Transverse colon (tissue), 4 donors: ENCODE data around the gene EIF2AK3. TPM values are rescaled to one million over a fixed set of nuclear protein-coding genes. Genes with fewer than 3 reads are reported as not detected.
A peak's percentile ranks its signal among the peaks of the same experiment; 100 is the strongest.
"Not testable (repeated sequence)": the region's sequence is repeated elsewhere in the genome, so short reads cannot be mapped to it uniquely, and the experiment has no call there.

ENCODE experiments used
- DNase-seq: peaks from one replicate; pipeline ENCODE4 v3.0.0-alpha.2; 2019
- H3K27ac ChIP-seq, 4 donors: fragments of 200-600 bp; sonication (generic); 2 replicates each; pipeline ENCODE4 v1.5.1; 2016 to 2018; ENCODE audit warnings: inconsistent platforms in 4 of 4
- H3K27me3 ChIP-seq: fragments of 200-600 bp; sonication (generic); 2 replicates; pipeline ENCODE4 v1.5.1; 2017; ENCODE audit warnings: inconsistent platforms
- H3K36me3 ChIP-seq, 4 donors: fragments of 200-600 bp; sonication (generic); 2 replicates each; pipeline ENCODE4 v1.5.1; 2017 to 2019; ENCODE audit warnings: inconsistent platforms in 4 of 4
- H3K4me1 ChIP-seq, 4 donors: fragments of 200-600 bp; sonication (generic); 2 replicates each; pipeline ENCODE4 v1.5.1; 2017 to 2020; ENCODE audit warnings: inconsistent platforms in 4 of 4
- H3K4me3 ChIP-seq, 4 donors: fragments of 200-600 bp; sonication (generic); 1 replicate in 1 of 4; 2 replicates in 3 of 4; pipeline versions ENCODE4 v1.5.1 to v1.6.1; 2017 to 2019; ENCODE audit warnings: inconsistent platforms in 4 of 4
- H3K9me3 ChIP-seq, 2 donors: fragments of 200-600 bp; sonication (generic); 2 replicates each; pipeline ENCODE4 v1.5.1; 2017 to 2019; ENCODE audit warnings: inconsistent platforms in 2 of 2
- CTCF ChIP-seq, 5 experiments: fragments of 200-600 bp in 3 of 5; fragments of 450-650 bp in 2 of 5; sonication (generic) in 3 of 5; IDR thresholded peaks; 1 replicate in 2 of 5; 2 replicates in 3 of 5; pipeline ENCODE4 v1.5.1; 2016 to 2017; ENCODE audit warnings: antibody characterized with exemption in 5 of 5, inconsistent platforms in 3 of 5, mild to moderate bottlenecking in 2 of 5, moderate library complexity in 1 of 5
- EP300 ChIP-seq: sonication (generic); formaldehyde crosslinking; IDR thresholded peaks from one replicate; pipeline ENCODE4 v1.6.1; 2017; ENCODE audit warnings: antibody characterized with exemption, low read depth
- POLR2A ChIP-seq: fragments of 450-650 bp; IDR thresholded peaks from one replicate; pipeline ENCODE4 v1.6.1; 2016; ENCODE audit warnings: antibody characterized with exemption, mild to moderate bottlenecking, moderate library complexity
- POLR2AphosphoS5 ChIP-seq, 3 donors: sonication (generic); formaldehyde crosslinking; IDR thresholded peaks; one replicate each; pipeline ENCODE4 v1.6.1; 2016; ENCODE audit warnings: antibody characterized with exemption in 3 of 3
- whole genome bisulfite sequencing, 2 donors: methylation state at CpG; one replicate each; pipeline ENCODE4 v1.1.5; 2018; ENCODE audit warnings: low coverage in 1 of 2; 5-methylcytosine and 5-hydroxymethylcytosine counted together
- in situ Hi-C, 4 donors: fragments of 200-750 bp; cut with MboI; loops; one replicate each; pipeline versions ENCODE4 v1.15.0 to v1.15.1; 2017; ENCODE audit warnings: low sequenced_read_pairs in 3 of 4, low pct_ligation_motif_present in 1 of 4, low pct_unique_long_range_greater_than_20kb in 1 of 4
- intact Hi-C: fragments of 100-400 bp; cut with DNase I; formaldehyde crosslinking; loops from one replicate; pipeline ENCODE4 v1.15.1; 2023; ENCODE audit warnings: low total_unique reads
- total RNA-seq, 4 donors: library from RNA; depleted of rRNA; stranded (reverse); fragments of >200 nt; gene quantifications; one replicate each; pipeline ENCODE4 v1.1.0, GENCODE V29; 2016

The EIF2AK3 gene
- total RNA-seq, 4 donors from 2014 or later: 19.5 to 44.8 (median 32.9) TPM

GRCh38 chr2:88557290-88557689 is 70.0 kb downstream of the EIF2AK3 start:
- 88 to 96% methylated on average over 1 of the region's 1 CpG for WGBS, 2 donors
- Histone ChIP-seq H3K9me3 (no peaks in the 10 kb centered on the region), H3K27me3 (no peaks in the 10 kb centered on the region), H3K4me1 (no peaks in the 10 kb centered on the region), H3K4me3 (no peak overlapping the region), H3K36me3 (peaks cover 0 to 24% (median 6%) of the 10 kb centered on the region in 4 donors), H3K27ac (no peak overlapping the region)
- peak; percentile 12 for DNase-seq
- intact Hi-C loops: no loop called here
- no peak for TF ChIP-seq POLR2AphosphoS5 (IDR thresholded peaks at IDR 0.05)
- no peak for TF ChIP-seq POLR2A
- no peak for TF ChIP-seq CTCF (IDR thresholded peaks at IDR 0.05)
- no peak for TF ChIP-seq EP300
- in situ Hi-C loops: no loop called here

GRCh38 chr2:88556026-88556425 is 71.2 kb downstream of the EIF2AK3 start:
- in situ Hi-C loops: no loop called here
- H3K4me3 ChIP-seq: no peak overlapping the region
- no peak for TF ChIP-seq POLR2A
- no peak for TF ChIP-seq POLR2AphosphoS5 (IDR thresholded peaks at IDR 0.05)
- no peak for TF ChIP-seq CTCF (IDR thresholded peaks at IDR 0.05)
- TF ChIP-seq EP300: no peak
- peaks cover 0 to 17% (median 6%) of the 10 kb centered on the region in 4 donors for H3K36me3 ChIP-seq
- no peaks in the 10 kb centered on the region for H3K27me3 ChIP-seq
- intact Hi-C loops: no loop called here
- no peaks in the 10 kb centered on the region for H3K9me3 ChIP-seq
- no peaks in the 10 kb centered on the region for H3K4me1 ChIP-seq
- no peak for DNase-seq
- WGBS, 2 donors: 90% methylated on average over 7 of the region's 7 CpGs; no CpG with 5 or more reads in 1 of the 2 donors
- no peak overlapping the region for H3K27ac ChIP-seq

- in situ Hi-C loops (no loop called here), intact Hi-C loops (no loop called here)
- H3K9me3 ChIP-seq: no peaks in the 10 kb centered on the region
- no peak overlapping the region for H3K27ac ChIP-seq
- no peak for TF ChIP-seq EP300
- no peak for TF ChIP-seq POLR2AphosphoS5 (IDR thresholded peaks at IDR 0.05)
- TF ChIP-seq POLR2A: no peak
- no peak for TF ChIP-seq CTCF (IDR thresholded peaks at IDR 0.05)
- DNase-seq: no peak
- peaks cover 15% of the 10 kb centered on the region for H3K27me3 ChIP-seq
- 90 to 94% methylated on average over 2 to 5 of the region's 5 CpGs for WGBS, 2 donors
- H3K4me1 ChIP-seq: no peaks in the 10 kb centered on the region
- H3K36me3 ChIP-seq: no peaks in the 10 kb centered on the region
- H3K4me3 ChIP-seq: no peak overlapping the region
Observed at GRCh38 chr2:88554189-88554588, 73.1 kb downstream of the EIF2AK3 start.

- Histone ChIP-seq H3K4me3 (no peak overlapping the region), H3K36me3 (no peaks in the 10 kb centered on the region), H3K27ac (no peak overlapping the region), H3K9me3 (no peaks in the 10 kb centered on the region), H3K27me3 (peaks cover 21% of the 10 kb centered on the region), H3K4me1 (no peaks in the 10 kb centered on the region)
- DNase-seq: no peak
- TF ChIP-seq POLR2A (no peak), POLR2AphosphoS5 (IDR thresholded peaks at IDR 0.05) (no peak), EP300 (no peak), CTCF (IDR thresholded peaks at IDR 0.05) (no peak)
- in situ Hi-C loops (no loop called here), intact Hi-C loops (no loop called here)
- WGBS, 2 donors: 30% methylated on average over 9 to 25 of the region's 36 CpGs
Observed at GRCh38 chr2:88549616-88550292, 77.5 kb downstream of the EIF2AK3 start.

- peaks cover 21% of the 10 kb centered on the region for H3K27me3 ChIP-seq
- intact Hi-C loops, H3K27ac ChIP-seq, DNase-seq, H3K9me3 ChIP-seq, H3K36me3 ChIP-seq, H3K4me3 ChIP-seq, H3K4me1 ChIP-seq, in situ Hi-C loops: not testable (repeated sequence)
- 86% methylated on average over 4 of the region's 4 CpGs; no CpG with 5 or more reads in 1 of the 2 donors for WGBS, 2 donors
Observed at GRCh38 chr2:88546291-88546690, 81.0 kb downstream of the EIF2AK3 start.
